ENCODE data around the gene GXYLT1.

The GXYLT1 gene

DNA sequence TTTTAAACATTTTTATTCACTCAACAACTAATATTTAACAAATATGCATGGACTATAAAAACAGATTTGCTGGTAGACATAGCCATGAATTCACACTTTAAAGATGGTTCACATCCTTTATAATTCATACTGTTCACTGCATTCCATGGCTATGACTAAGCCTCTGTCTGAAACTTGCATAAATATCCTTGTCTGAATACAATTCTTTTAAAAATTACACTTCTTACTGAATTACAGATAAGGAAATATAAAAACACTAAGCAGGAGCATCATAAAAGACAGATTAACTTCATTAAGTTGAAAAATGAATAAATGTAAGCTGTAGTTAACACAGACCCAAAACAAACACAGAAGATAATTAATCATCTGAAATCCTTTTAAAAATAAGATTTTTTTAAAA, 53.8 kb downstream of the GXYLT1 start:
- peak; percentile 83 for DNase-seq (ENCODE audit: low read depth)
- TF ChIP-seq, protein P1, sequence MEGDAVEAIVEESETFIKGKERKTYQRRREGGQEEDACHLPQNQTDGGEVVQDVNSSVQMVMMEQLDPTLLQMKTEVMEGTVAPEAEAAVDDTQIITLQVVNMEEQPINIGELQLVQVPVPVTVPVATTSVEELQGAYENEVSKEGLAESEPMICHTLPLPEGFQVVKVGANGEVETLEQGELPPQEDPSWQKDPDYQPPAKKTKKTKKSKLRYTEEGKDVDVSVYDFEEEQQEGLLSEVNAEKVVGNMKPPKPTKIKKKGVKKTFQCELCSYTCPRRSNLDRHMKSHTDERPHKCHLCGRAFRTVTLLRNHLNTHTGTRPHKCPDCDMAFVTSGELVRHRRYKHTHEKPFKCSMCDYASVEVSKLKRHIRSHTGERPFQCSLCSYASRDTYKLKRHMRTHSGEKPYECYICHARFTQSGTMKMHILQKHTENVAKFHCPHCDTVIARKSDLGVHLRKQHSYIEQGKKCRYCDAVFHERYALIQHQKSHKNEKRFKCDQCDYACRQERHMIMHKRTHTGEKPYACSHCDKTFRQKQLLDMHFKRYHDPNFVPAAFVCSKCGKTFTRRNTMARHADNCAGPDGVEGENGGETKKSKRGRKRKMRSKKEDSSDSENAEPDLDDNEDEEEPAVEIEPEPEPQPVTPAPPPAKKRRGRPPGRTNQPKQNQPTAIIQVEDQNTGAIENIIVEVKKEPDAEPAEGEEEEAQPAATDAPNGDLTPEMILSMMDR (conservative IDR thresholded peaks at IDR 0.05; ENCODE audit: low read depth, low read length): no peak
- H3K4me3 ChIP-seq (ENCODE audit: low read depth, low read length): no peak overlapping the region

DNA sequence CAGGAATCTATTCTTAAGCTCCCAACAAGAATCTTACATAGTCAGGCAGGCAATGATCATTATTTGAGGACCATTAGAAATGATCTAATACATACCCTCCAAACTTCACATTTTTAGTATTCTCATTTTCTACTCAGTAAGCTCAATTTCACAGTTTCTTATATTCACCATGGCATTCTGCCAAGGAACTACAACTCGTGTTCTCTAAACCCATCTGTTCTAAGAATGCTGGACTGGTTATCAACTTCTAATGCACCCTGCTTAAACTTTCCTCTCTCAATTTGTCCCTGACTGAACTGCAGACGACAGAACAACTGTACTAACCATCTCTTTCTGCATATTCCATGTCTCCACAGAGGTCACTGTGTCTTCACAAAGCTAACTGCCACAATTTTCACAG, 58.6 kb downstream of the GXYLT1 start:
- TF ChIP-seq, protein P1 (conservative IDR thresholded peaks at IDR 0.05; ENCODE audit: low read depth, low read length): no peak
- DNase-seq (ENCODE audit: low read depth): peak; percentile 86
- H3K4me3 ChIP-seq (ENCODE audit: low read depth, low read length): no peak overlapping the region

DNA sequence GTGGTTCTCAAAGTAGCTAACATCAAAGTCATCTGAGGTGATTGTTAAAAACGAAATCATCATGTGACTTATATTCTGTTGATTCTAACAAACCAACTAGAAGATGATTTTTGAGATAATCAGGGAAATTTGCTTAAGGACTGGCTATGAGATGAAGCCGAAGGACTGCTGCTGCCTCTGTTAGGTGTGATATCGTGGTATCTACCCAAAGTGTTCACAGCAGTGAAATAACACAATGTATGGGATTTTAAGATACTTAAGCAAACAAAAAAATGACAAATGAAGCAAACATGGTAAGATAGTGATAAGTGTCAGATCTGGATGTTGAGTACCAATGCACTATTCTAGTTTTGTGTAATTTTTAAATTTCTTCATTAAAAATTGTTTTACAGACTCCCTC, 59.1 kb downstream of the GXYLT1 start:
- TF ChIP-seq, protein P1 (conservative IDR thresholded peaks at IDR 0.05; ENCODE audit: low read depth, low read length): no peak
- no peak for DNase-seq (ENCODE audit: low read depth)
- no peak overlapping the region for H3K4me3 ChIP-seq (ENCODE audit: low read depth, low read length)

DNA sequence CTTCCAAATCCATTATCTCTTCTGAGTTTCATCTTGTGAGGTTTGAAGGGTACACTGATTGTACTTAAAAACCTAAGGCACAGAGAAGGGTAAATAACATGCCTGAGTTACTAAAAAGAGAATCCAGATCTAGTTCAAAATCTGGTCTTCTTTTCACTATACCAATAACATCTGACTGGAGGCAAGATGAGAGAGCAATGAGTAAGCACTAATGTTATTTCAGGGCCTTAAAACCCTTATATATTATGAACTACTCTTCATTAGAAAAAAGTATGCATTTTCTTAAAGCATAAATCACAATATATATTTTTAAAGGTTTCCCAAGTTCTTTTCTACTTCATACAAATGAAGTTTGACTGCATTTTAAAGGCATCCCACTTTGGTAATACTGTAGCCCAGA, 60.2 kb downstream of the GXYLT1 start:
- TF ChIP-seq, protein P1 (conservative IDR thresholded peaks at IDR 0.05; ENCODE audit: low read depth, low read length): no peak
- no peak overlapping the region for H3K4me3 ChIP-seq (ENCODE audit: low read depth, low read length)
- DNase-seq (ENCODE audit: low read depth): no peak

DNA sequence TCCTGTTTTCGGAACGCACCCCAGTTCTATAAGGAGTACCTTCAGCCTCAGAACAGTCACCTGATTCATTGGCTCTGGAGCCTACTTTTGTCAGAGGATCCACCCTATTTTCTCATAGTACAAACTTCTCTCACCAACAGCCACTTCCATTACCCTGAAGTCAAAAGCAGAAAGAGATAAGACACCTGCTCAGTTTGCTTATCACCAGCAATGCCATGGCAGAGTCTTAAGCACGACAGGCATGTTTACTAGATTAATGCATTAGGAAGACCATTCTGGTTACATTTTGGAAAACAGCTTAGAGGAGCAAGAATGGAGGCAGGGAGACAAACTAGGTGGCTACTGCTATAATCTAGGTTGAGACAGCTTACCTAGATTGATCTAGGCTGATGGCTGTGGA, 67.7 kb downstream of the GXYLT1 start:
- no peak for DNase-seq (ENCODE audit: low read depth)
- H3K4me3 ChIP-seq (ENCODE audit: low read depth, low read length): no peak overlapping the region
- TF ChIP-seq, protein P1 (conservative IDR thresholded peaks at IDR 0.05; ENCODE audit: low read depth, low read length): no peak

DNA sequence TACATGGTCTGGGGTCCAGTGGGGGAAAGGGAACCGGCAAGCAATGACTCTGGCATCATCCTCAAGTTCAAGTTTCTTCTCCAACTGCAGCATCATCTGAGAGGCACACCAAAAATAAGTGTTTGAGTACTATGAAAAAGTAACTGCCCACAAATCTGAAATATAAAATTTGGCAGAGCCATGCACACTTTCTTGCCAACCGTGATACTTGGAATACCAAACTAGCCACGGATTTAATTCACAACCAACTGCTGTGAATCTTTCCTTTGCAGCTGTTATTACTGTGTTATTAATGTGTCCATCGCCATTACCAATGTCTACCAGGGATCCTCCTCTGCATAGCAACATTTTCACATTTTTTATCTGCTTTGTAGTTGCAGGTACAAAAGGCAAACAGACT, 74.6 kb downstream of the GXYLT1 start:
- H3K4me3 ChIP-seq (ENCODE audit: low read depth, low read length): no peak overlapping the region
- DNase-seq (ENCODE audit: low read depth): no peak
- TF ChIP-seq, protein P1 (conservative IDR thresholded peaks at IDR 0.05; ENCODE audit: low read depth, low read length): no peak

DNA sequence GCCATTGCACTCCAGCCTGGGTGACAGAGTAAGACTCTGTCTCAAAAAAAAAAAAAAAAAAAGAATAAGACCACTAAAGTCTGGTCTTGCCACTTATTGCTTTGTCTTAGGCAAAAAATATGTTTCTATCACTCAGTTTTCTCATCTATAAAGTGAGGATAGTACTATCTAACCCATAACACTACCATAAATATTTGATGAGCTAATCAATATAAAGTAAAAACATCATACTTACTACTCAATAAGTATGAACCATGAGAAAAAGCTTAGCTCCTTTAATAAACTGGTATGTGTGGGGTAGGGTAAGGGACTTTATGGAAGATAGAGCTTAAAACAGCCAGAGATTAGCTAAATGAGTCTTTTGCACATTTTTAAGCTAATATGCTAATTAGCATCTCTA, 85.5 kb downstream of the GXYLT1 start:
- TF ChIP-seq, protein P1 (conservative IDR thresholded peaks at IDR 0.05; ENCODE audit: low read depth, low read length): no peak
- H3K4me3 ChIP-seq (ENCODE audit: low read depth, low read length): no peak overlapping the region
- DNase-seq (ENCODE audit: low read depth): no peak

Data from choroid plexus epithelial cell (primary cell).